ELF-1 (cell line): ENCODE results near the gene MAIP1.

Experiments used
- DNase-seq: peaks from one replicate; pipeline ENCODE4 v3.0.0-alpha.2; 2016; ENCODE audit warnings: low read depth, low spot score

Gene MAIP1

GRCh38 chr2:199955339-199956061 is at the start of gene MAIP1, which contains the start of gene TYW5:
TSS of gene MAIP1 (plus strand) at chr2:199955582. CDS start at chr2:199955799, 217 bp downstream.
TSS of gene TYW5 (minus strand) at chr2:199955491. CDS start at chr2:199955470, 21 bp downstream.
- peak; percentile 92 for DNase-seq

GRCh38 chr2:199907008-199907714 is 48.2 kb upstream of the MAIP1 start:
- DNase-seq = no peak

GRCh38 chr2:199910338-199911051 is 44.9 kb upstream of the MAIP1 start:
- DNase-seq = no peak

DNA sequence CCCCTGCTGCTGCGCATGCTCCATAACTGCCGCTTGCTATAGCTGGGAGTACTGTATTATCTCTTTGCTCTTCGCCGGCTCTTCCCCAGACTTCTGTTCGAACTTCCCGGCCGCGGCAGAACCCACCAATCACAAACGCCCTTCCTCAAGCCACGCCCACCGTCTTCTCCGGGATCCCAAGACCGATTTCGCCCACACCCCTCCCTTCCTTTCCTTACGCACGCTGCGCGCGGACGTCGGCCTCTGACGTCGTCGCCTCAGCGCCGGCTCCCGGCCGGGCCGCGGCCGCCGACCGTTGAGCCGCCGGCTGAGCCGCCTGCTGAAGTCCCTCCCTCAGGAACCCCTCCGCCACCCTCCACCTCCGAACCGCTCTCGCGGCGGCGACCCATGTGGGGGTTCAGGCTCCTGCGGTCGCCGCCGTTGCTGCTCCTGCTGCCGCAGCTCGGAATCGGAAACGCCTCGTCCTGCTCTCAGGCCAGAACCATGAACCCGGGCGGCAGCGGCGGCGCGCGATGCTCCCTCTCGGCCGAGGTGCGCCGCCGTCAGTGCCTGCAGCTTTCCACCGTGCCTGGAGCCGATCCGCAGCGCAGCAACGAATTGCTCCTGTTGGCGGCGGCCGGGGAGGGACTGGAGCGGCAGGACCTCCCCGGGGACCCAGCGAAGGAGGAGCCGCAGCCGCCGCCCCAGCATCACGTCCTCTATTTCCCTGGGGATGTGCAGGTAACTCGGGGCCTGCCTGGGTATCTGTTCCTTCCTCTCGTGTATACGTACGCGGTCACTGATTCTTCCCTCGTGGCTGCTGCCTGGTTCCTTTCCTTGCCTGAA is 44.1 kb upstream of the MAIP1 start, which contains the start of gene C2orf69:
C2orf69 (plus strand) TSS at position 242 of the 825 bp plus-strand sequence; CDS start at position 388, 146 bp downstream.
- DNase-seq = peak; percentile 100

GRCh38 chr2:199911877-199912161 is 43.6 kb upstream of the MAIP1 start:
- DNase-seq = no peak

GRCh38 chr2:199912553-199913114 is 42.7 kb upstream of the MAIP1 start:
- peak; percentile 11 for DNase-seq

DNA sequence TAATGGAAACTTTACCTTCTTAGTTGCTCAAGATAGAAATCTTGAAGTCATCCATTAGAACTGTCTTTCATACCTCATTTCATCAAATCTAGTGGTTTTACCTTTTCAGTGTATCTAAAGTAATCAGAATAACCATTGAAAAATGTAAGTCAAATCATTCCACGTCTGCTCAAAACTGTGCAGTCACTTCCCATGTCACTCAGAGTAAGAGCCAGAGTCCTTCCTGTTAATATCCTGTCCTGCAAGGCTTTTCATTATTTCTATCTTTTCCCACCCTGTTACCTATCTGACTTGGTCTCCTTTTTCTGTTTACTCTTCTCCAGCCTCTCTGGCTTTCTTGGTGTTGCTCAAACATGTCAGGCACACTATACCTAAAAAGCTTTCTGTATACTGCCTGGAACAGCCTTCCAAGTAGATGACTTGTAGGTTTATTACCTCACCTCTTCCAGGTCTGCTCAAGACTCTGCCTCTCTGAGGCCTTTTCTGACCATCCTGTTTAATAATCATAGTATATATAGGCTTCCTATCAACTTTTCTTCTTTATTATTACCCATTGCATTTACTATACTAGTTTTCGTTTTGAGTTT is 40.9 kb upstream of the MAIP1 start:
- no peak for DNase-seq

GRCh38 chr2:199916980-199917379 is 38.4 kb upstream of the MAIP1 start:
- DNase-seq = no peak

- peak; percentile 74 for DNase-seq
Measured at GRCh38 chr2:199922856-199923255, 32.5 kb upstream of the MAIP1 start.

DNA sequence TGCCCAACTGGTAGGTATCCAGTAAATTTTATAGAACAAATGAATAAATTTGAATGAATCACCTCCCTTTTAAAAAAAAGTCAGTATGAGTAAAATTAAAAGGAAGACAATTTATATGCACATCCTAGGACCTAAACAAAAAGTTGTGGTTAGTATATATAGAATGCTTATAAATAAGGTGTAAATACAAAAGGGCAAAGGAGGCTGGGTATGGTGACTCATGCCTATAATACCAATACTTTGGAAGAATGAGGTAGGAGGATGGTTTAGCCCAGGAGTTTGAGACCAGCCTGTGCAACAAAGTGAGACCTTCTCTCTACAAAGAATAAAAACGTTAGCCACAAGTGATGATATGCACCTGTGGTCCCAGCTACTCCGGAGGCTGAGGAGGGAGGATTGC is 31.5 kb upstream of the MAIP1 start:
- no peak for DNase-seq

GRCh38 chr2:199926806-199927205 is 28.6 kb upstream of the MAIP1 start:
- no peak for DNase-seq

DNA sequence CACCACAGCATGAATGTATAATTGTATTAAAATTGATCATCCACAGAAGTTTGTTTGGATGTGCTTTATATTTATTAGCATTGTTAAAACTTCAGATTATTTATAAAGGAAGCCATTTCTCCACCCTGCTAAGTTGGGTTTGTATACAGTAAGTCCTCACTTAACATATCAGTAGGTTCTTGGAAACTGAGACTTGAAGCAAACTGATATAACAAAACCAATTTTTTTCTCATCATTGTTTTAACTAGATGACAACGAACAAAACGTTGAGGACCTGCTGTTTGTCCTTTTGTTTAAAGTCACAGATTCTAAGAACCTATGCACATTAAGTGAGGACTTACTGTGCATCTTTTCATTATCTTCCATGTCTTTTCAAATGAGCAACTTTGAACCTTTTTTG is 27.2 kb upstream of the MAIP1 start:
- DNase-seq = no peak

- DNase-seq = no peak
Measured at GRCh38 chr2:199928626-199929025, 26.8 kb upstream of the MAIP1 start.

DNA sequence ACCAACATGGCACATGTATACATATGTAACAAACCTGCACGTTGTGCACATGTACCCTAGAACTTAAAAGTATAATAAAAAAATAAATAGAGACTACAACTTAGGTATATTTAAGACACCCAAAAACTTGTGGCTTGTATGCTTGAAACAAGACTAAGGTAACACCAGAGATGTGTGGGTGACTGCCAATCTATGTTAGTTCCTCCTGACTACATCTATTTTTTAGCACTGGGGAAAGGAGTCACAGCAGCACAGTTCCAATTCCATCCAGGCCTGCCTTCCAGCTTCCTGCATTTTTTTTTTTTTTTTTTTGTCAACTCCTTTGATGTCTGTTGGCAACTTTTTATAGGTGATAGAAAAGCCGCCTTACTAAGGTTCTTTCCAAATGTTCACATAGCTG is 26.1 kb upstream of the MAIP1 start:
- no peak for DNase-seq

DNA sequence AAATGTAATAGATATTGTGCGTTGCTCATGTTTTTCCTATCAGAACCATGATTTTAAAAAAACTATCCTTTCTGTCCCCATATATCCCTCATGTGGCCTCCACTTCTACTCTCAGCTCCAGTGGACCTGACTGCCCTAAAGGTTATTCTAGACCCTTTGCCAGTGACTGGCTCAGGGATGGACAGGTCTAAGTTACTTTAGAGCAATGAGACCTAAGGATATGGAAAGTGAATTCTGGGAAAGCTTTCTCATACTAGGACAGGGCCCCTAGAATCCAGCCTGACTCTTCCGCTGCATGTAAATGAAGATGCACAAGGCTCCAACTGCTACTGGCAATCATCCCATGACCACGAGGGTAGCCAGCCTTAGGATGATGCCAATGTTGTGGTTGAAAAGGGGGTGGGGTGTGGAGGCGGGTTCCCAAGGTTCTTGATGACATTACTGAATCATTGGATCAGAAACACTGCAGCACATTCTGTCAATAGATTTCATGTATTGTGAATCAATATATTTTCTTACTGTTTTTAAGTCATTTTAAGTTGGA is 23.0 kb upstream of the MAIP1 start:
- no peak for DNase-seq

DNA sequence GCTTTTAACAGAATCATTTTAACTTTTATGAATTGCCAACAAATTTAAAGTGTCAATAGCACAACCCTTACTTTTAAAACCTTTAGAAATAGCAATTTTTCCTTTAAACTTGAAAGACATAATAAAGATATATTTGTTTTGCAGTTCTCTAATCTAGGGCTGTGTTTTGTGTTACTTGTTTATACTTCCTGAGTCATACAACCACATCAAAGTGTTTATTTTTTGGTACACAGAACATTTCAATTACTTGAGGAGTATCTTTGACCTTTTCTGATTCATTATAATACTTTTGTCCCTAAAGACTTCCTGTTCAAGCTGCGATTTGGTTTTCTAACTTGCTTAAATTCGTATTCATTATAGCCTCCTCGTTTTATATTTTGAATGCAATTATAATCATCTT is 21.9 kb upstream of the MAIP1 start:
- no peak for DNase-seq

GRCh38 chr2:199936554-199936953 is 18.8 kb upstream of the MAIP1 start:
- no peak for DNase-seq

- DNase-seq = peak; percentile 12
Measured at GRCh38 chr2:199940373-199940772, 15.0 kb upstream of the MAIP1 start.

- DNase-seq = no peak
Measured at GRCh38 chr2:199943373-199943772, 12.0 kb upstream of the MAIP1 start.

DNA sequence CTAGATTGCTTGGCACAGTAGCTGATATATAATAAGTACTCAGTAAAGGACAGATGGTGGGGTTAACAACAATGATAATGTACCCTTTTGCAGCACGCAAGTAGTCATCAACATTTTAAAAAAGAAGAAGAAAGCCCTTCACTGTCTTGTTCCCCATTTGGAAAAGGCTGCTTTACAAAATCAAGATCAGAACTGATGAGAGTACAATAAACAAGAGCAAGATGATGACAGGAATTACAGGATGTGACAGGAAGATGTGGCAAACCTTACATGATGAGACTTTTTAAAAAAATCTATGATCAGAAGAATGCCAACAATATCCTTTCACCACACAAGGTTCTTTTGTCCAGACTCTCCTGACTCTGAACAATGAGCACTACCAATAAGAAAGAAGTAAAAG is 9.2 kb upstream of the MAIP1 start:
- no peak for DNase-seq

- no peak for DNase-seq
Measured at GRCh38 chr2:199946836-199947235, 8.5 kb upstream of the MAIP1 start.
